Lower lobe of right lung (tissue), 2 donors: ENCODE measurements around the gene CSNK1G2. TPM values are rescaled to one million over a fixed set of nuclear protein-coding genes. Genes with fewer than 3 reads are reported as not detected.

Source experiments
- ATAC-seq, 2 donors: fragments of 200-7000 bp; cut with Tn5 transposase; one replicate each; pipeline ENCODE4 v1.9.1; 2020 to 2022; ENCODE audit warnings: mild to moderate bottlenecking in 2 of 2, moderate library complexity in 2 of 2
- DNase-seq: peaks from one replicate; pipeline ENCODE4 v3.0.0-alpha.2; 2020
- H3K27ac ChIP-seq: fragments of 200-600 bp; one replicate; pipeline ENCODE4 v1.8.0; 2022
- H3K27me3 ChIP-seq: fragments of 200-600 bp; one replicate; pipeline ENCODE4 v1.8.0; 2022; ENCODE audit warnings: low read depth
- H3K36me3 ChIP-seq: fragments of 200-600 bp; one replicate; pipeline ENCODE4 v1.8.0; 2022; ENCODE audit warnings: mild to moderate bottlenecking
- H3K4me1 ChIP-seq: fragments of 200-600 bp; one replicate; pipeline ENCODE4 v1.8.0; 2022
- H3K4me3 ChIP-seq: fragments of 200-600 bp; one replicate; pipeline ENCODE4 v1.8.0; 2022; ENCODE audit warnings: mild to moderate bottlenecking
- H3K9me3 ChIP-seq: fragments of 200-600 bp; one replicate; pipeline ENCODE4 v1.8.0; 2022
- intact Hi-C: fragments of 100-400 bp; cut with DNase I; formaldehyde crosslinking; loops from one replicate; pipeline ENCODE4 v1.11.0; 2022
- total RNA-seq: library from RNA; stranded (reverse); fragmentation: NEBNext Ultra II Directional; extraction: Animal tissue kit (Norgen Biotek cat#: 25700); gene quantifications from one replicate; pipeline ENCODE4 v1.2.1, GENCODE V29; 2021
- TF ChIP-seq, protein P1 (sequence below): fragments of 200-600 bp; IDR thresholded peaks from one replicate; pipeline ENCODE4 v1.8.0; 2022; ENCODE audit warnings: antibody characterized with exemption, mild to moderate bottlenecking
- donor health status: DM: no; HTN: yes; CAD: no; lungs with severe emphysema.

Gene CSNK1G2
- total RNA-seq, 1 donor from 2014 or later = 55.4 TPM

DNA sequence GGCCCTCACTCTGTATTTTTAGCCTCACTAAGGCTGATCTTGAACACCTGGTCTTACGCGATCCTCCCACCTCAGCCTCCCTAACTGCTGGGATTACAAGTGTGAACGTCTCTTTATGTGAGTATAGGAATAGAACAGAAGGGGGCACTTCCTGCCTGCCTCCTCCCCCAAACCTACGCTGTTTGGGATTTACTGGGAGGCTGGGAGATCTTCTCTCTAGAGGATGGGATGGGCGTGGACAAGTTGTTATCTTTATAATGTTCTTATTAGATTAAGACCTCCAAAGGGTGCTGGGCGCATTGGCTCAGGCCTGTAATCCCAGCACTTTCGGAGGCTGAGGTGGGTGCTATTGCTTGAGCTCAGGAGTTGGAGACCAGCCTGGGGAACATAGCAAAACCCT lies 2.9 kb upstream of the CSNK1G2 start:
- peaks cover 19% of the 10 kb centered on the region for H3K4me1 ChIP-seq
- H3K36me3 ChIP-seq = no peaks in the 10 kb centered on the region
- DNase-seq (no peak), ATAC-seq (no peak)
- H3K27me3 ChIP-seq = no peaks in the 10 kb centered on the region
- intact Hi-C loops = no loop called here
- TF ChIP-seq, protein P1, sequence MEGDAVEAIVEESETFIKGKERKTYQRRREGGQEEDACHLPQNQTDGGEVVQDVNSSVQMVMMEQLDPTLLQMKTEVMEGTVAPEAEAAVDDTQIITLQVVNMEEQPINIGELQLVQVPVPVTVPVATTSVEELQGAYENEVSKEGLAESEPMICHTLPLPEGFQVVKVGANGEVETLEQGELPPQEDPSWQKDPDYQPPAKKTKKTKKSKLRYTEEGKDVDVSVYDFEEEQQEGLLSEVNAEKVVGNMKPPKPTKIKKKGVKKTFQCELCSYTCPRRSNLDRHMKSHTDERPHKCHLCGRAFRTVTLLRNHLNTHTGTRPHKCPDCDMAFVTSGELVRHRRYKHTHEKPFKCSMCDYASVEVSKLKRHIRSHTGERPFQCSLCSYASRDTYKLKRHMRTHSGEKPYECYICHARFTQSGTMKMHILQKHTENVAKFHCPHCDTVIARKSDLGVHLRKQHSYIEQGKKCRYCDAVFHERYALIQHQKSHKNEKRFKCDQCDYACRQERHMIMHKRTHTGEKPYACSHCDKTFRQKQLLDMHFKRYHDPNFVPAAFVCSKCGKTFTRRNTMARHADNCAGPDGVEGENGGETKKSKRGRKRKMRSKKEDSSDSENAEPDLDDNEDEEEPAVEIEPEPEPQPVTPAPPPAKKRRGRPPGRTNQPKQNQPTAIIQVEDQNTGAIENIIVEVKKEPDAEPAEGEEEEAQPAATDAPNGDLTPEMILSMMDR = no peak
- H3K9me3 ChIP-seq = no peaks in the 10 kb centered on the region
- no peak overlapping the region for H3K4me3 ChIP-seq
- no peak overlapping the region for H3K27ac ChIP-seq

GRCh38 chr19:1942078-1942933 lies 1.3 kb downstream of the CSNK1G2 start:
- no peaks in the 10 kb centered on the region for H3K36me3 ChIP-seq
- peak; percentile 87 for DNase-seq
- H3K4me3 ChIP-seq = peak overlapping the region; percentile 66
- TF ChIP-seq, protein P1 = no peak
- no peaks in the 10 kb centered on the region for H3K9me3 ChIP-seq
- intact Hi-C loops = no loop called here
- ATAC-seq = peak; percentile 67 to 69
- peaks cover 43% of the 10 kb centered on the region for H3K4me1 ChIP-seq
- H3K27me3 ChIP-seq = no peaks in the 10 kb centered on the region
- peak overlapping the region; percentile 86 for H3K27ac ChIP-seq

GRCh38 chr19:1942934-1943555 lies 2.1 kb downstream of the CSNK1G2 start:
- TF ChIP-seq, protein P1 = no peak
- intact Hi-C loops = no loop called here
- Histone ChIP-seq H3K27ac (peak overlapping the region; percentile 86), H3K36me3 (no peaks in the 10 kb centered on the region), H3K4me3 (peak overlapping the region; percentile 66), H3K4me1 (peaks cover 43% of the 10 kb centered on the region), H3K9me3 (no peaks in the 10 kb centered on the region), H3K27me3 (no peaks in the 10 kb centered on the region)
- no peak for DNase-seq
- no peak for ATAC-seq

GRCh38 chr19:1943661-1944087 lies 2.7 kb downstream of the CSNK1G2 start:
- ATAC-seq = no peak
- Histone ChIP-seq H3K9me3 (no peaks in the 10 kb centered on the region), H3K27ac (peak overlapping the region; percentile 49), H3K36me3 (no peaks in the 10 kb centered on the region), H3K4me3 (peak overlapping the region; percentile 2), H3K4me1 (peaks cover 43% of the 10 kb centered on the region), H3K27me3 (no peaks in the 10 kb centered on the region)
- intact Hi-C loops = no loop called here
- TF ChIP-seq, protein P1 = no peak
- DNase-seq = no peak

DNA sequence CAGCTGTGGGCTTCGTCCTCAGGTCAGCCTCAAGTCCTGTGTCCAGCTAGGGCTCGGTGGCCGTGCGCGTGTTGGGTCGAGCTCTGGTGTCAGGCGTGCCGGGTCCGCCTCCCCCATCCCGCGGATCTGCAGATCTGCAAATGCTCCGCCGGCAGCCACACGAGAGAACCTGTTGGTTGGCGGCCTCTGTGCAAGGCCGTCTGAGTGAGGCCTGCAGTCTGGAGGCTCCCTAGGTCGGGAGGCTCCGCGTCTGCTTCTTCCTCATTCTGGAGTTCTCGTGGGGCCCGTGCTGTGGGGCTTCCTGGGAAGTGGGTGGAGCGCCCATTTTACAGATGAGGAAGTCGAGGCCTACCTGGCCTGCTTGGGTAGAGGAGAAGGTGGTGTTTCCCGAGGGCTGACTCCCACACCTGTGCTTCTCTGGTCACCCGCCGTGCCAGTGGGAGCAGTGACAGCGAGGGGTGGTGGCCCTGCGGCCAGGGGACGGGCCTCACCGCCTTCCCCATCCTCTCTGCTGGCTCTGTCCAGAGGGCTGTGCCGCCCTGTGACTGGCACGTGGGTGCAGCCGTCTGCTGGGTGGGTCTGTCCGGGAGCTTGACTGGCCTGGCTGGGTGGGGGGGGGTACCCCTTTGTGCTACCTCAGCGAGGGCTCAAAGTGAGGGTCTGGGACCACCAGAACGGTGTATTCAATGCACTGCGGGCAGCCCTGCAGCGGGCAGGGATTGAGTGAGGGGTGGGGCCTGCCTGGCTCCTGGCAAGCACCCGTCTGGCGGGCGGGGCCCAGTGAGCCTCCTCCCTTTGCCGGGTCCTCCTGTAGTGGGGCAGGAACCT lies 3.3 kb downstream of the CSNK1G2 start:
- no peaks in the 10 kb centered on the region for H3K9me3 ChIP-seq
- TF ChIP-seq, protein P1 = no peak
- intact Hi-C loops = no loop called here
- DNase-seq (peak; percentile 67), ATAC-seq (no peak)
- no peaks in the 10 kb centered on the region for H3K36me3 ChIP-seq
- peaks cover 43% of the 10 kb centered on the region for H3K4me1 ChIP-seq
- no peak overlapping the region for H3K27ac ChIP-seq
- H3K27me3 ChIP-seq = no peaks in the 10 kb centered on the region
- H3K4me3 ChIP-seq = peak overlapping the region; percentile 2
